Heart left ventricle (tissue), 16 donors: Measurements from ENCODE around the gene ZNF516. TPM values are rescaled to one million over a fixed set of nuclear protein-coding genes. Genes with fewer than 3 reads are reported as not detected.
A peak's percentile ranks its signal among the peaks of the same experiment; 100 is the strongest.

Experiments
- ATAC-seq, 4 donors: fragments of 200-7000 bp; cut with Tn5 transposase; one replicate each; pipeline ENCODE4 v1.9.1; 2020 to 2022; ENCODE audit warnings: moderate library complexity in 4 of 4, mild to moderate bottlenecking in 3 of 4, moderate number of reproducible peaks in 1 of 4
- DNase-seq, 5 donors: peaks; one replicate each; pipeline ENCODE4 v3.0.0-alpha.2; 2020
- H3K27ac ChIP-seq, 12 donors: fragments of 200-600 bp; sonication (generic) in 4 of 12; one replicate each; pipeline versions ENCODE4 v1.5.0 to v1.8.0; 2016 to 2022; ENCODE audit warnings: mild to moderate bottlenecking in 2 of 12
- H3K27me3 ChIP-seq, 9 donors: fragments of 200-600 bp; sonication (generic) in 2 of 9; one replicate each; pipeline versions ENCODE4 v1.5.1 to v1.8.0; 2016 to 2022; ENCODE audit warnings: mild to moderate bottlenecking in 3 of 9
- H3K36me3 ChIP-seq, 9 donors: fragments of 200-600 bp; sonication (generic) in 2 of 9; one replicate each; pipeline versions ENCODE4 v1.5.0 to v1.8.0; 2018 to 2022; ENCODE audit warnings: mild to moderate bottlenecking in 2 of 9
- H3K4me1 ChIP-seq, 12 donors: fragments of 200-600 bp; sonication (generic) in 4 of 12; one replicate each; pipeline versions ENCODE4 v1.5.0 to v1.8.0; 2016 to 2022; ENCODE audit warnings: mild to moderate bottlenecking in 3 of 12
- H3K4me3 ChIP-seq, 12 donors: fragments of 200-600 bp; sonication (generic) in 4 of 12; one replicate each; pipeline versions ENCODE4 v1.5.0 to v1.8.0; 2017 to 2022; ENCODE audit warnings: mild to moderate bottlenecking in 9 of 12, moderate library complexity in 4 of 12
- H3K9me3 ChIP-seq, 12 donors: fragments of 200-600 bp; sonication (generic) in 4 of 12; one replicate each; pipeline versions ENCODE4 v1.5.0 to v1.8.0; 2016 to 2022; ENCODE audit warnings: mild to moderate bottlenecking in 1 of 12
- CTCF ChIP-seq, 12 donors: fragments of 200-600 bp; sonication (generic) in 4 of 12; IDR thresholded peaks; one replicate each; pipeline versions ENCODE4 v1.5.0 to v1.8.0; 2018 to 2022; ENCODE audit warnings: antibody characterized with exemption in 12 of 12, mild to moderate bottlenecking in 5 of 12
- POLR2A ChIP-seq, 2 donors: fragments of 450-650 bp; IDR thresholded peaks; one replicate each; pipeline ENCODE4 v1.6.1; 2017; ENCODE audit warnings: antibody characterized with exemption in 2 of 2, mild to moderate bottlenecking in 2 of 2, moderate library complexity in 2 of 2
- WGBS, 4 donors: extraction: QIAGEN DNeasy Blood & Tissue Kit in 2 of 4; methylation state at CpG; one replicate each; pipeline versions ENCODE4 v1.1.5 to v1.1.7; 2013 to 2018; 5-methylcytosine and 5-hydroxymethylcytosine counted together
- intact Hi-C, 10 donors: fragments of 100-400 bp; cut with DNase I; formaldehyde crosslinking; loops; one replicate each; pipeline versions ENCODE4 v1.11.1 to v1.14.2; 2022
- polyA plus RNA-seq, 2 donors: library from polyadenylated mRNA; stranded (reverse); fragments of 200-250 nt; gene quantifications; one replicate each; pipeline ENCODE4 v1.2.3, GENCODE V29; 2013
- total RNA-seq, 9 donors: library from RNA; depleted of rRNA in 2 of 9; stranded (reverse); fragments of >200 nt in 2 of 9; fragmentation: NEBNext Ultra II Directional in 3 of 9; extraction: Animal tissue kit (Norgen Biotek cat#: 25700) in 3 of 9; gene quantifications; one replicate each; pipeline versions ENCODE4 v1.1.0 to v1.2.4, GENCODE V29; 2016 to 2023
- donor health status: ischemic (EF 13 %, LVEDD 7.1; RV severe dilation, severe dysfunction).
- donor health status: healthy with polysubstance abuse.
- donor health status: DM: no; HTN: yes; CAD: no.
- donor health status: DM: no; HTN: no; CAD: no.
- donor health status: ischemic (EF 25% LVEDD 6.9; RV normal size, moderate dysfunction).
- donor health status: ischemic (EF 25% LVEDD 5.7; RV mildly dilated, moderate dysfunction).
- donor health status: healthy.
- donor health status: DM: yes; HTN: yes; CAD: no.
- donor health status: ischemic (EF 35%, LVEDD 5.7; RV mildly dilated, moderate dysfunction).
- donor health status: nonischemic (EF 11% LVEDD 7.7; RV severe dilation, severe dysfunction).
- donor health status: DM: yes; HTN: yes; CAD: no.
- donor health status: PGD.
- donor health status: ischemic (EF 29% LVEDD 5.4; RV normal size, mild dysfunction).
- donor health status: nonischemic (EF 23%, LVEDD 6.1; RV moderate dilation, normal function).

Gene ZNF516
- total and polyA plus RNA-seq, 11 donors: 4.8 to 24.8 (median 14.6) TPM

- peak overlapping the region in 1 of 12 donors; percentile 13 for H3K27ac ChIP-seq
- TF ChIP-seq POLR2A (IDR thresholded peaks at IDR 0.05): no peak
- no peak for TF ChIP-seq CTCF (IDR thresholded peaks at IDR 0.05)
- H3K36me3 ChIP-seq: peaks cover 0 to 32% (median 22%) of the 10 kb centered on the region in 9 donors
Observed at GRCh38 chr18:76376668-76377358, 118.2 kb downstream of the ZNF516 start.

GRCh38 chr18:76376225-76376624 is 118.8 kb downstream of the ZNF516 start:
- Histone ChIP-seq H3K27ac (no peak overlapping the region), H3K36me3 (peaks cover 0 to 37% (median 22%) of the 10 kb centered on the region in 9 donors), H3K4me1 (peaks cover 0 to 17% (median 2%) of the 10 kb centered on the region in 12 donors), H3K27me3 (no peaks in the 10 kb centered on the region), H3K9me3 (no peaks in the 10 kb centered on the region), H3K4me3 (no peak overlapping the region)
- intact Hi-C loops: no loop called here
- ATAC-seq (no peak), DNase-seq (no peak)
- WGBS, 4 donors: 96 to 97% (median 96%) methylated on average over 2 of the region's 2 CpGs
- TF ChIP-seq CTCF (IDR thresholded peaks at IDR 0.05) (no peak), POLR2A (IDR thresholded peaks at IDR 0.05) (no peak)

More at GRCh38 chr18:76376668-76377358, 118.2 kb downstream of the ZNF516 start:
- Histone ChIP-seq H3K4me1 (peaks cover 0 to 17% (median 2%) of the 10 kb centered on the region in 12 donors), H3K9me3 (no peaks in the 10 kb centered on the region), H3K4me3 (no peak overlapping the region), H3K27me3 (no peaks in the 10 kb centered on the region)
- ATAC-seq: no peak
- 89 to 94% (median 92%) methylated on average over 27 of the region's 27 CpGs for WGBS, 4 donors
- no peak for DNase-seq
- intact Hi-C loops: no loop called here

GRCh38 chr18:76374330-76375281 is 120.4 kb downstream of the ZNF516 start:
- ATAC-seq: peak in 1 of 4 donors; percentile 30
- 72 to 78% (median 76%) methylated on average over 12 of the region's 12 CpGs for WGBS, 4 donors
- Histone ChIP-seq H3K4me3 (no peak overlapping the region), H3K36me3 (peaks cover 0 to 47% (median 32%) of the 10 kb centered on the region in 9 donors), H3K27ac (no peak overlapping the region), H3K4me1 (peaks cover 0 to 17% (median 2%) of the 10 kb centered on the region in 12 donors), H3K27me3 (no peaks in the 10 kb centered on the region), H3K9me3 (no peaks in the 10 kb centered on the region)
- no peak for DNase-seq
- intact Hi-C loops: no loop called here
- TF ChIP-seq CTCF (IDR thresholded peaks at IDR 0.05) (no peak), POLR2A (IDR thresholded peaks at IDR 0.05) (no peak)

- 85 to 96% (median 95%) methylated on average over 5 of the region's 5 CpGs for WGBS, 4 donors
- DNase-seq (no peak), ATAC-seq (no peak)
- Histone ChIP-seq H3K27ac (no peak overlapping the region), H3K4me1 (peaks cover 0 to 17% (median 1%) of the 10 kb centered on the region in 12 donors), H3K4me3 (no peak overlapping the region), H3K9me3 (no peaks in the 10 kb centered on the region), H3K36me3 (peaks cover 0 to 43% (median 22%) of the 10 kb centered on the region in 9 donors), H3K27me3 (no peaks in the 10 kb centered on the region)
- TF ChIP-seq POLR2A (IDR thresholded peaks at IDR 0.05) (no peak), CTCF (IDR thresholded peaks at IDR 0.05) (no peak)
- intact Hi-C loops: no loop called here
Observed at GRCh38 chr18:76373297-76373696, 121.7 kb downstream of the ZNF516 start.
